Keratinocyte (primary cell): Measurements from ENCODE around the gene BRF1. TPM values are rescaled to one million over a fixed set of nuclear protein-coding genes. Genes with fewer than 3 reads are reported as not detected.

Experiments used
- DNase-seq: peaks from one replicate; pipeline ENCODE4 v3.0.0-alpha.2; 2011; ENCODE audit warnings: low read depth, missing footprints, low spot score
- FAIRE-seq: peaks from 2 replicates; lab custom pipeline; 2011; peaks lifted over from hg19 to GRCh38; lab: Jason Lieb, UNC
- H2AFZ ChIP-seq: 2 replicates; pipeline ENCODE4 v1.6.0; 2012; ENCODE audit warnings: low read length, control low read depth, inconsistent platforms; ENCODE audit not compliant: control insufficient read depth
- H3K27ac ChIP-seq: 2 replicates; pipeline ENCODE4 v1.5.1; 2011; ENCODE audit warnings: low read length; ENCODE audit not compliant: control insufficient read depth, insufficient read depth
- H3K27me3 ChIP-seq: 3 replicates; pipeline ENCODE4 v1.6.0; 2011; ENCODE audit warnings: low read length; ENCODE audit not compliant: control insufficient read depth, insufficient read depth; ENCODE audit errors: extremely low read depth
- H3K36me3 ChIP-seq, 2 experiments: 2 replicates in 1 of 2; 3 replicates in 1 of 2; pipeline ENCODE4 v1.5.1; 2011; ENCODE audit warnings: low read length in 2 of 2, mild to moderate bottlenecking in 1 of 2; ENCODE audit not compliant: control insufficient read depth in 2 of 2, insufficient read depth in 2 of 2; ENCODE audit errors: extremely low read depth in 1 of 2
- H3K4me1 ChIP-seq: 3 replicates; pipeline ENCODE4 v1.5.1; 2011; ENCODE audit warnings: low read length; ENCODE audit not compliant: control insufficient read depth, insufficient read depth; ENCODE audit errors: extremely low read depth
- H3K4me2 ChIP-seq: 3 replicates; pipeline ENCODE4 v1.6.0; 2011; ENCODE audit warnings: low read depth, low read length; ENCODE audit not compliant: control insufficient read depth, insufficient read depth; ENCODE audit errors: extremely low read depth
- H3K4me3 ChIP-seq, 3 experiments: fragments of 200-600 bp in 1 of 3; sonication (generic) in 1 of 3; 2 replicates in 2 of 3; 3 replicates in 1 of 3; pipeline ENCODE4 v1.5.1; 2011 to 2016; ENCODE audit warnings: low read length in 3 of 3, mild to moderate bottlenecking in 3 of 3, control low read depth in 2 of 3, inconsistent platforms in 1 of 3, low read depth in 1 of 3, mixed read lengths in 1 of 3, mixed run types in 1 of 3, moderate library complexity in 1 of 3; ENCODE audit not compliant: control insufficient read depth in 2 of 3, insufficient read depth in 2 of 3; ENCODE audit errors: extremely low read depth in 1 of 3
- H3K79me2 ChIP-seq: 2 replicates; pipeline ENCODE4 v1.6.0; 2012; ENCODE audit warnings: low read length; ENCODE audit not compliant: control insufficient read depth, insufficient read depth
- H3K9ac ChIP-seq: 3 replicates; pipeline ENCODE4 v1.6.0; 2011; ENCODE audit warnings: low read length; ENCODE audit not compliant: control insufficient read depth, insufficient read depth; ENCODE audit errors: extremely low read depth
- H3K9me1 ChIP-seq: 3 replicates; pipeline ENCODE4 v1.6.0; 2011; ENCODE audit warnings: low read length; ENCODE audit not compliant: control insufficient read depth, insufficient read depth; ENCODE audit errors: extremely low read depth
- H3K9me3 ChIP-seq: 2 replicates; pipeline ENCODE4 v1.5.1; 2012; ENCODE audit warnings: low read depth, low read length; ENCODE audit not compliant: control insufficient read depth
- H4K20me1 ChIP-seq: 3 replicates; pipeline ENCODE4 v1.6.0; 2011; ENCODE audit warnings: low read length; ENCODE audit not compliant: control insufficient read depth, insufficient read depth; ENCODE audit errors: extremely low read depth
- EZH2 ChIP-seq: IDR thresholded peaks from one replicate; pipeline ENCODE4 v1.6.1; 2012; ENCODE audit warnings: inconsistent platforms, mild to moderate bottlenecking, low read length, moderate library complexity
- dilution Hi-C: fragments of 300-500 bp; cut with MboI; formaldehyde crosslinking; loops from one replicate; pipeline ENCODE4 v1.7.0; 2020; ENCODE audit warnings: low sequenced_read_pairs; ENCODE audit not compliant: extremely low pct_ligation_motif_present
- polyA plus RNA-seq, 5 experiments: library from polyadenylated mRNA; depleted of rRNA in 3 of 5; stranded (reverse) in 3 of 5; stranded (forward) in 1 of 5; unstranded in 1 of 5; fragments of >200 nt; gene quantifications; 1 replicate in 1 of 5; 2 replicates in 3 of 5; 3 replicates in 1 of 5; pipeline versions ENCODE4 v1.2.1 to v1.2.3, GENCODE V29; 2011 to 2012; ENCODE audit warnings: missing spikeins in 2 of 5, low read depth in 1 of 5, low replicate concordance in 1 of 5
- TF ChIP-seq, protein P1 (sequence below), 3 experiments: IDR thresholded peaks in 1 of 3; conservative IDR thresholded peaks in 1 of 3; optimal IDR thresholded peaks in 1 of 3; 2 replicates in 2 of 3; 3 replicates in 1 of 3; pipeline versions ENCODE3 to v1.5.1; 2011; ENCODE audit warnings: low read length in 3 of 3, mild to moderate bottlenecking in 3 of 3, moderate library complexity in 2 of 3, control low read depth in 1 of 3, inconsistent platforms in 1 of 3; ENCODE audit not compliant: insufficient read depth in 2 of 3; ENCODE audit errors: extremely low read depth in 1 of 3

BRF1 gene
- polyA plus RNA-seq, 1 donor (not counting 4 experiments of a cell fraction or from before 2014, with no cell fraction given): 6.5 TPM

GRCh38 chr14:105247026-105247425 lies 53.8 kb downstream of the BRF1 start:
- dilution Hi-C loops: no loop called here
- TF ChIP-seq, protein P1, sequence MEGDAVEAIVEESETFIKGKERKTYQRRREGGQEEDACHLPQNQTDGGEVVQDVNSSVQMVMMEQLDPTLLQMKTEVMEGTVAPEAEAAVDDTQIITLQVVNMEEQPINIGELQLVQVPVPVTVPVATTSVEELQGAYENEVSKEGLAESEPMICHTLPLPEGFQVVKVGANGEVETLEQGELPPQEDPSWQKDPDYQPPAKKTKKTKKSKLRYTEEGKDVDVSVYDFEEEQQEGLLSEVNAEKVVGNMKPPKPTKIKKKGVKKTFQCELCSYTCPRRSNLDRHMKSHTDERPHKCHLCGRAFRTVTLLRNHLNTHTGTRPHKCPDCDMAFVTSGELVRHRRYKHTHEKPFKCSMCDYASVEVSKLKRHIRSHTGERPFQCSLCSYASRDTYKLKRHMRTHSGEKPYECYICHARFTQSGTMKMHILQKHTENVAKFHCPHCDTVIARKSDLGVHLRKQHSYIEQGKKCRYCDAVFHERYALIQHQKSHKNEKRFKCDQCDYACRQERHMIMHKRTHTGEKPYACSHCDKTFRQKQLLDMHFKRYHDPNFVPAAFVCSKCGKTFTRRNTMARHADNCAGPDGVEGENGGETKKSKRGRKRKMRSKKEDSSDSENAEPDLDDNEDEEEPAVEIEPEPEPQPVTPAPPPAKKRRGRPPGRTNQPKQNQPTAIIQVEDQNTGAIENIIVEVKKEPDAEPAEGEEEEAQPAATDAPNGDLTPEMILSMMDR (optimal IDR thresholded peaks at IDR 0.05 in 1 of 3, IDR thresholded peaks at IDR 0.05 in 1 of 3, conservative IDR thresholded peaks at IDR 0.05 in 1 of 3; ENCODE audit: extremely low read depth in 1 of 3, insufficient read depth in 2 of 3, low read length in 3 of 3): no peak
- no peak for TF ChIP-seq EZH2
- Histone ChIP-seq H3K4me3 (no peak overlapping the region), H3K79me2 (peaks cover 16% of the 10 kb centered on the region), H3K27me3 (no peaks in the 10 kb centered on the region), H2AFZ (no peak overlapping the region), H4K20me1 (no peaks in the 10 kb centered on the region), H3K4me2 (no peak overlapping the region), H3K9ac (no peak overlapping the region), H3K4me1 (peaks cover 7% of the 10 kb centered on the region), H3K9me1 (no peaks in the 10 kb centered on the region), H3K27ac (no peak overlapping the region), H3K36me3 (peaks cover 17 to 18% of the 10 kb centered on the region in 2 experiments), H3K9me3 (no peaks in the 10 kb centered on the region)
- FAIRE-seq: no peak
- DNase-seq: no peak

- Histone ChIP-seq H3K9me3 (no peaks in the 10 kb centered on the region), H3K4me1 (peaks cover 7% of the 10 kb centered on the region), H3K27ac (no peak overlapping the region), H3K9ac (no peak overlapping the region), H3K4me3 (no peak overlapping the region), H3K27me3 (no peaks in the 10 kb centered on the region), H3K4me2 (no peak overlapping the region), H3K79me2 (peaks cover 16% of the 10 kb centered on the region), H3K9me1 (no peaks in the 10 kb centered on the region), H4K20me1 (no peaks in the 10 kb centered on the region), H3K36me3 (peaks cover 2 to 6% of the 10 kb centered on the region in 2 experiments), H2AFZ (no peak overlapping the region)
- TF ChIP-seq EZH2: no peak
- TF ChIP-seq, protein P1 (optimal IDR thresholded peaks at IDR 0.05 in 1 of 3, IDR thresholded peaks at IDR 0.05 in 1 of 3, conservative IDR thresholded peaks at IDR 0.05 in 1 of 3; ENCODE audit: extremely low read depth in 1 of 3, insufficient read depth in 2 of 3, low read length in 3 of 3): no peak
- dilution Hi-C loops: no loop called here
- no peak for FAIRE-seq
- DNase-seq: no peak
Observed at GRCh38 chr14:105244334-105244733, 56.5 kb downstream of the BRF1 start.
